ENCODE measurements around the gene CYP4Z1. TPM values are rescaled to one million over a fixed set of nuclear protein-coding genes. Genes with fewer than 3 reads are reported as not detected.
"Not testable (repeated sequence)": the region's sequence is repeated elsewhere in the genome, so short reads cannot be mapped to it uniquely, and the experiment has no call there.

The CYP4Z1 gene
- total and polyA plus RNA-seq, 2 of the 13 experiments (the other 11 are each of a cell fraction or from before 2014, with no cell fraction given): not detected

DNA sequence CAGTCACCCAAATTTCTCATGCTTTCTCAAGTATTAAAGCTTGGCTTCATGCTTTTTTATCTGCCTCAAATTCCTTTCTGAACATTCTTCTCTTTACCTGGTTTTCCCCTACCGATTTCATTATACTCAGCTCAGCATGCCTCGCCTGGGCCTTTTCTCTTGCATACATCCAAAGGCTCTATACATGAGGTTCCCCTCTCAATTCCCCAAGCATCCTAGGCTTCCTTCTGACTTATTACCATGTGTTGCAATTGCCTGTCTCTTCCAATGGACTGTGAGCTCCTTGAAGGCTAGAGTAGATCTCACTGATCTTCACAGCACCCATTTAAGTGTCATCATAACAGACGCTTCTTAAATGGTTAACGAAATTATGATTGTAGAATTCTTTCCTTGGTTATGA lies 46.1 kb downstream of the CYP4Z1 start (continued):
- TF ChIP-seq, protein P1, sequence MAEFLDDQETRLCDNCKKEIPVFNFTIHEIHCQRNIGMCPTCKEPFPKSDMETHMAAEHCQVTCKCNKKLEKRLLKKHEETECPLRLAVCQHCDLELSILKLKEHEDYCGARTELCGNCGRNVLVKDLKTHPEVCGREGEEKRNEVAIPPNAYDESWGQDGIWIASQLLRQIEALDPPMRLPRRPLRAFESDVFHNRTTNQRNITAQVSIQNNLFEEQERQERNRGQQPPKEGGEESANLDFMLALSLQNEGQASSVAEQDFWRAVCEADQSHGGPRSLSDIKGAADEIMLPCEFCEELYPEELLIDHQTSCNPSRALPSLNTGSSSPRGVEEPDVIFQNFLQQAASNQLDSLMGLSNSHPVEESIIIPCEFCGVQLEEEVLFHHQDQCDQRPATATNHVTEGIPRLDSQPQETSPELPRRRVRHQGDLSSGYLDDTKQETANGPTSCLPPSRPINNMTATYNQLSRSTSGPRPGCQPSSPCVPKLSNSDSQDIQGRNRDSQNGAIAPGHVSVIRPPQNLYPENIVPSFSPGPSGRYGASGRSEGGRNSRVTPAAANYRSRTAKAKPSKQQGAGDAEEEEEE (CRISPR knock-in tag; IDR thresholded peaks at IDR 0.05; ENCODE audit: borderline replicate concordance): no peak

DNA sequence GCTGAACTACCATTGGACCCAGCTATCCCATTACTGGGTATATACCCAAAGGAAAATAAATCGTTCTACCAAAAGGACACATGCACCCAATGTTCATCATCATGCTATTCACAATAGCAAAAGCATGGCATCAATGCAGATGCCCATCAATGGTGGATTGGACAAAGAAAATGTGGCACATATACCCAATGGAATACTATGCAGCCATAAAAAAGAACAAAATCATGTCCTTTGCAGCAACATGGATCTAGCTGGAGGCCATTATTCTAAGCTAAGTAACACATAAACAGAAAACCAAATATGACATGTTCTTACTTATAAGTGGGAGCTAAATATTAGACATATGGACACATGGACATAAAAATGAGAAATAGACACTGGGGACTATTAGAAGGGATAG lies 54.0 kb downstream of the CYP4Z1 start:
- H3K4me2 ChIP-seq (ENCODE audit: low read depth, low read length); in situ Hi-C loops (cut with HindIII; ENCODE audit: extremely low pct_ligation_motif_present, low pct_unique_long_range_greater_than_20kb); ATAC-seq; H3K9me3 ChIP-seq (ENCODE audit: low read length); H3K36me3 ChIP-seq (replicated peaks in 1 of 2; ENCODE audit: control insufficient read depth in 1 of 2, insufficient read depth in 2 of 2, low read length in 2 of 2); H2AFZ ChIP-seq (ENCODE audit: low read length); H4K20me1 ChIP-seq (ENCODE audit: insufficient read depth, low read length); H3K79me2 ChIP-seq (ENCODE audit: insufficient read depth, low read length); H3K27ac ChIP-seq (ENCODE audit: extremely low read length, insufficient read depth, low read length); H3K27me3 ChIP-seq (ENCODE audit: control insufficient read depth in 1 of 2, insufficient read depth in 2 of 2, low read length in 2 of 2); H3K9ac ChIP-seq (ENCODE audit: insufficient read depth, low read depth, low read length); H3K4me3 ChIP-seq (replicated peaks in 1 of 3; ENCODE audit: insufficient read depth in 1 of 3, low read depth in 2 of 3, low read length in 3 of 3); POLR2A ChIA-PET; intact Hi-C loops (cut with micrococcal nuclease; ENCODE audit: unreplicated experiment); CTCF ChIA-PET (ENCODE audit: low intra/inter-chr PET ratio, low total read pairs); DNase-seq (ENCODE audit: low spot score); FAIRE-seq; H3K4me1 ChIP-seq (ENCODE audit: insufficient read depth, low read length); BruUV-seq (replicated peaks): not testable (repeated sequence)
- 7% methylated on average over 1 of the region's 1 CpG for WGBS (ENCODE audit: low lambda C conversion rate)

DNA sequence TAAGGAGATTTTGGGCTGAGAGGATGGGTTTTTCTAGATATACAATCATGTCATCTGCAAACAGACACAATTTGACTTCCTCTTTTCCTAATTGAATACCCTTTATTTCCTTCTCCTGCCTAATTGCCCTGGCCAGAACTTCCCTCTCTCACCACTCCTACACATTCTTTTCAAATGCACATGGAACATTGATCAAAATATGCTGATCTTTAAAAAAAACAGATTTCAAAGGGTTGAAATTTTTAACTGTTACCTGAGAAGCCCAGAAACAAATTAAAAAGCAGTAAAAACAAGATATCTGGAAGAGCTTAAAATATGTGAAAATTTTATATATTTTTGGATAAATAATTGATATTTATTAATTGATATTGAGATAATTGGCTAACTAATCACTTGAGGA lies 57.8 kb downstream of the CYP4Z1 start:
- H3K4me3 ChIP-seq (replicated peaks in 1 of 3; ENCODE audit: insufficient read depth in 1 of 3, low read depth in 2 of 3, low read length in 3 of 3); BruUV-seq (replicated peaks); H3K36me3 ChIP-seq (replicated peaks in 1 of 2; ENCODE audit: control insufficient read depth in 1 of 2, insufficient read depth in 2 of 2, low read length in 2 of 2); H3K79me2 ChIP-seq (ENCODE audit: insufficient read depth, low read length); intact Hi-C loops (cut with micrococcal nuclease; ENCODE audit: unreplicated experiment); H4K20me1 ChIP-seq (ENCODE audit: insufficient read depth, low read length); FAIRE-seq; CTCF ChIA-PET (ENCODE audit: low intra/inter-chr PET ratio, low total read pairs); H3K27me3 ChIP-seq (ENCODE audit: control insufficient read depth in 1 of 2, insufficient read depth in 2 of 2, low read length in 2 of 2); POLR2A ChIA-PET; ATAC-seq; H2AFZ ChIP-seq (ENCODE audit: low read length); DNase-seq (ENCODE audit: low spot score); H3K9me3 ChIP-seq (ENCODE audit: low read length); H3K27ac ChIP-seq (ENCODE audit: extremely low read length, insufficient read depth, low read length); H3K9ac ChIP-seq (ENCODE audit: insufficient read depth, low read depth, low read length); H3K4me2 ChIP-seq (ENCODE audit: low read depth, low read length): not testable (repeated sequence)
- H3K4me1 ChIP-seq (ENCODE audit: insufficient read depth, low read length): peaks cover 17% of the 10 kb centered on the region
- in situ Hi-C loops (cut with HindIII; ENCODE audit: extremely low pct_ligation_motif_present, low pct_unique_long_range_greater_than_20kb): loop anchor here (25.0 kb wide), 1 partner anchor 188 kb away; the partner anchor contains the start of gene CYP4A11

DNA sequence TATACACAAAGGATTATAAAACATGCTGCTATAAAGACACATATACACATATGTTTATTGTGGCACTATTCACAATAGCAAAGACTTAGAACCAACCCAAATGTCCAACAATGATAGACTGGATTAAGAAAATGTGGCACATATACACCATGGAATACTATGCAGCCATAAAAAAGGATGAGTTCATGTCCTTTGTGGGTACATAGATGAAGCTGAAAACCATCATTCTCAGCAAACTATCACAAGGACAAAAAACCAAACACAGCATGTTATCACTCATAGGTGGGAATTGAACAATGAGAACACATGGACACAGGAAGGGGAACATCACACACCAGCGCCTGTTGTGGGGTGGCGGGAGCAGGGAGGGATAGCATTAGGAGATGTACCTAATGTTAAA lies 60.0 kb downstream of the CYP4Z1 start:
- H2AFZ ChIP-seq (ENCODE audit: low read length); POLR2A ChIA-PET; intact Hi-C loops (cut with micrococcal nuclease; ENCODE audit: unreplicated experiment); H3K9ac ChIP-seq (ENCODE audit: insufficient read depth, low read depth, low read length); H3K27me3 ChIP-seq (ENCODE audit: control insufficient read depth in 1 of 2, insufficient read depth in 2 of 2, low read length in 2 of 2); CTCF ChIA-PET (ENCODE audit: low intra/inter-chr PET ratio, low total read pairs); ATAC-seq; H3K4me3 ChIP-seq (replicated peaks in 1 of 3; ENCODE audit: insufficient read depth in 1 of 3, low read depth in 2 of 3, low read length in 3 of 3); H3K9me3 ChIP-seq (ENCODE audit: low read length); H3K27ac ChIP-seq (ENCODE audit: extremely low read length, insufficient read depth, low read length); H3K36me3 ChIP-seq (replicated peaks in 1 of 2; ENCODE audit: control insufficient read depth in 1 of 2, insufficient read depth in 2 of 2, low read length in 2 of 2); FAIRE-seq; BruUV-seq (replicated peaks); H3K79me2 ChIP-seq (ENCODE audit: insufficient read depth, low read length); H4K20me1 ChIP-seq (ENCODE audit: insufficient read depth, low read length); H3K4me2 ChIP-seq (ENCODE audit: low read depth, low read length); DNase-seq (ENCODE audit: low spot score): not testable (repeated sequence)
- peaks cover 18% of the 10 kb centered on the region for H3K4me1 ChIP-seq (ENCODE audit: insufficient read depth, low read length)
- 94% methylated on average over 2 of the region's 2 CpGs for WGBS (ENCODE audit: low lambda C conversion rate)
- in situ Hi-C loops (cut with HindIII; ENCODE audit: extremely low pct_ligation_motif_present, low pct_unique_long_range_greater_than_20kb): loop anchor here (25.0 kb wide), 1 partner anchor 190 kb away; the partner anchor contains the start of gene CYP4A11

Data from HepG2 (cell line).